IPS-15b (cell line): Measurements from ENCODE around the gene ST3GAL6.
"Not testable (repeated sequence)": the region's sequence is repeated elsewhere in the genome, so short reads cannot be mapped to it uniquely, and the experiment has no call there.

Experiments used
- H3K27me3 ChIP-seq: one replicate; pipeline ENCODE4 v1.6.1; 2013; ENCODE audit warnings: low read length; ENCODE audit not compliant: control insufficient read depth, insufficient read depth
- H3K36me3 ChIP-seq: one replicate; pipeline ENCODE4 v1.6.1; 2013; ENCODE audit warnings: low read length; ENCODE audit not compliant: control insufficient read depth, insufficient read depth
- H3K4me1 ChIP-seq: one replicate; pipeline ENCODE4 v1.6.1; 2013; ENCODE audit warnings: mild to moderate bottlenecking, low read length; ENCODE audit not compliant: control insufficient read depth, insufficient read depth
- H3K4me3 ChIP-seq: one replicate; pipeline ENCODE4 v1.5.1; 2013; ENCODE audit warnings: low read depth, low read length
- H3K9ac ChIP-seq: one replicate; pipeline ENCODE4 v1.6.1; 2013; ENCODE audit warnings: low read depth, mild to moderate bottlenecking, low read length
- H3K9me3 ChIP-seq: one replicate; pipeline ENCODE4 v1.6.1; 2013; ENCODE audit warnings: mild to moderate bottlenecking, low read length; ENCODE audit not compliant: control insufficient read depth, insufficient read depth

The ST3GAL6 gene

DNA sequence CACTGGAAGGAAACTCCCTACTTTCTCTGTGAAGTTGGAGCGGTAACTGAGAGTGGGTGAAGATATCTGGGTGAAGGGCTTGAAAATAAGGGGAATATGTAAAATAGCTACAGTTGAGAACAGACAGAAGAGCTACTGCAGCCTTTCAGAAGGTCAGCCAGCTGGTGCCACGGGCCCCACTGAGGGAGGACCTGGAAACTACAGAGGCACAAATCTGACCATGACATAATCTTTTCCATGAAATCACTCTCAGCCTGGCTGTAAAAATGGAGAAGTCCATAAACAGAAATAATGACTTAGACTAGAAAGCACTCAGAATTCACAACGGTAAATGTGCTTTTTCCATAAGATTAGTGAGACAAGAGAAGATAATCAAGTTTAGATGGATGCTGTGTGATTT is 46.4 kb downstream of the ST3GAL6 start:
- H3K36me3 ChIP-seq: no peaks in the 10 kb centered on the region

DNA sequence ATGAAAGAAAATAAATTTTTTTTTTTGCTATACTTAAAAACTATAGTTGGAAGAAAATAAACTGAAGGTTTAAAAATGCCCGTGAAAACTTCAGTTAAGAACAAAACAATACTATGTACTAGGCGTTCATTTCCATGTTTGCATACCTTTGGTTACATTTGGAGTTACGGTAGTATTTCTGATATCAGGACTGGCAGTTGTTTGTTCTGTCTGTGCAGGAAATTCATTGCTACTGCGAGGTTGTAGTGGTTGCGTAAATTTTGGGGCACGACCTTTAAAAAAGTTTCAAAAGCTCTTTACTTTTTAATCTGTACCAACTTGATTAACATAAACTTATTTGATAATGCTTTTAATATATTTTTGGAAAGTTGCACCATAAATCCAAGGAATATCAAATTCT is 47.9 kb downstream of the ST3GAL6 start:
- no peaks in the 10 kb centered on the region for H3K36me3 ChIP-seq

More for the DNA sequence above, 46.4 kb downstream of the ST3GAL6 start:
- Histone ChIP-seq H3K4me1 (no peaks in the 10 kb centered on the region), H3K9ac (no peak overlapping the region), H3K4me3 (no peak overlapping the region), H3K9me3 (no peaks in the 10 kb centered on the region), H3K27me3 (no peaks in the 10 kb centered on the region)

DNA sequence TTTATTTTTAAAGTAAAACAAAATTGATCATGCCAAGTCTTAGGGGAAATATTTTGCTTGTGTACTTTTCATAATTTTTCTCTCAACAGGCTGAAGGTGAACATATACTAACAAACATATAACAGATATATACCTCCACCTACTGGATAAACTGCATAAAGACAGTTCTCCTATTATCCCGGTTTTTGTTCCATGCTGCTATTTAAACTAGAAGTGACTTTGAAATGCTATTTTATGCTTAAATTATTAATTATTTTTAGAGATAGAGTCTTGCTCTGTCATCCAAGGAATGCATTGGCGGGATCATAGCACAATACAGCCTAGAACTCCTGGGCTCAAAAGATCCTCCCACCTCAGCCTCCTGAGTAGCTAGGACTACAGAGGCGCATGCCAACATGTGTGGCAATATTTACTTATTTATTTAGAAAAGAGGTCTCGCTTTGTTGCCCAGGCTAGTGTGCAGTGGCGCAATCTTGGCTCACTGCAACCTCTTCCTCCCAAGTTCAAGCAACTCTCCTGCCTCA is 49.8 kb downstream of the ST3GAL6 start:
- no peaks in the 10 kb centered on the region for H3K36me3 ChIP-seq
- no peaks in the 10 kb centered on the region for H3K4me1 ChIP-seq
- no peak overlapping the region for H3K9ac ChIP-seq
- no peaks in the 10 kb centered on the region for H3K9me3 ChIP-seq
- H3K4me3 ChIP-seq: no peak overlapping the region
- H3K27me3 ChIP-seq: no peaks in the 10 kb centered on the region

More for the DNA sequence above, 47.9 kb downstream of the ST3GAL6 start:
- no peaks in the 10 kb centered on the region for H3K27me3 ChIP-seq
- no peak overlapping the region for H3K9ac ChIP-seq
- H3K4me1 ChIP-seq: no peaks in the 10 kb centered on the region
- H3K9me3 ChIP-seq: no peaks in the 10 kb centered on the region
- H3K4me3 ChIP-seq: no peak overlapping the region

DNA sequence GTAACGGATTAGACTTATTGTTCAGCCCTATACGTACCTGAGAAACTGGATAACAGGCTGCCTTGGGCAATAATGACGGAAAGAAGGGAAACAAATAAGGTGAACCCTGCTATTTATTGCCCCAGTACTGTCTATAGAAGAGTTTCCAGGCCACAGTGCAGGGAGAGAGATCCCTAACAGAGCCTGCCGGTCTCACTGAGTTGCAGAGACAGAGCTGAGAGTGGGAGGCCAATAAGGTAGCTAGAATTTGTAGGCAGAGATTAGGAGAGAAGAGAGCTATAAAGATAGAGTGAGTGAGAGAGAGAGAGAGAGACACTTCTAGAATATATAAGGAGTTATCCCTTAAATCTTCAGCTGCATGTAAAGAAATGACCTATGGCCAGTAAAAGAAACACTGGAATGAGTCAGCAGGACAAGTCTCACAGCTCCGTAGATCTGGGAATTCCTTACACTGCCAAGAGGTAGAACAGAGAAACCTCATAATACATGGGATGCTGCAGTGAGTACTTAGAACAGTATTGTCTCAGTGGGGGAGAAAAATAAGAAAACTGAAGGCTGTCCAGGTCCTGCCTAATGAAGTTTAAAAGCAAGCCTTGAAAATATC is 51.8 kb downstream of the ST3GAL6 start:
- no peak overlapping the region for H3K9ac ChIP-seq
- H3K27me3 ChIP-seq: no peaks in the 10 kb centered on the region
- no peaks in the 10 kb centered on the region for H3K36me3 ChIP-seq
- no peaks in the 10 kb centered on the region for H3K4me1 ChIP-seq
- H3K4me3 ChIP-seq: no peak overlapping the region
- H3K9me3 ChIP-seq: no peaks in the 10 kb centered on the region

DNA sequence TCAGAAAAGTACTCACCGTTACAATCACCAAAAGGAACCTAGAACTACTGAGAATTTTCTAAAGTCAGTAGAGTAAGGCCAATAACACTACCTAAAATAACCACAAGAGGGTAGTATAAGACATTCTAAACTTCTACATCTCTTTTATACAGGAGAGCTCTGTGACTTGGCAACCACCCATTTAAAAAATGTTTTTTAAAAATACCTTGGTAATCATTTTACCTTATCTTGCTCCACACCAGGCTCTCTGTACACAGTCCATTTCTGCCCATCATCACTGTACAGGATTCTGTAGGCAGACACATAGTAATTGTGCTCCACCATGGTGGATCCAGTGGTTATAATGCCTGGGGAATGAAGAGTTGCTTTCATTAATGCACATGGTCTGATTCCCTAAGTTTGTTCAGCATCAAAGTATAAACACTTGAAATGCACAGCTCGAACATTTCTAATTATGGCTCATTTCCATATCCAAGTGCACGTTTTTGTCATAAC is 54.5 kb downstream of the ST3GAL6 start:
- Histone ChIP-seq H3K27me3 (no peaks in the 10 kb centered on the region), H3K9me3 (no peaks in the 10 kb centered on the region), H3K4me1 (no peaks in the 10 kb centered on the region), H3K9ac (no peak overlapping the region), H3K36me3 (no peaks in the 10 kb centered on the region), H3K4me3 (no peak overlapping the region)

DNA sequence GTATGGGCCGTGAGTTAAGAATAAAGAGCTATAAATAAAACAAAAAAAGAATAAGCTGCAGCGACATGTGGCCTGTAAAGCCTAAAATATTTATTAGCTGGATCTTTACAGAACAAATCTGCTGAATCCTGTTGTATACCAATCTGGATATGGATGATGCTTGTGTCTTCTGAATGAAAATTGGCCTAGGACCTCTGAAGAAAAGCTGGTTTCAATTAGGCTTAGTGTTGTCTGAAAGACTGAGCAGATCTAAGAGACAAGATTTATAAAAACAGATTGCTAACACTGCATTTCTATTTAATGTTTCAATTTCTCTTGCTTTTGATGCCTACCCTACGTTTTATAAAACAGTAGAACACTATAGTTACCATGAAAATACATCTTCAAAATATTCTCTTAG is 57.9 kb downstream of the ST3GAL6 start:
- Histone ChIP-seq H3K36me3 (no peaks in the 10 kb centered on the region), H3K27me3 (no peaks in the 10 kb centered on the region), H3K4me1 (no peaks in the 10 kb centered on the region), H3K9me3 (no peaks in the 10 kb centered on the region), H3K4me3 (no peak overlapping the region), H3K9ac (no peak overlapping the region)

DNA sequence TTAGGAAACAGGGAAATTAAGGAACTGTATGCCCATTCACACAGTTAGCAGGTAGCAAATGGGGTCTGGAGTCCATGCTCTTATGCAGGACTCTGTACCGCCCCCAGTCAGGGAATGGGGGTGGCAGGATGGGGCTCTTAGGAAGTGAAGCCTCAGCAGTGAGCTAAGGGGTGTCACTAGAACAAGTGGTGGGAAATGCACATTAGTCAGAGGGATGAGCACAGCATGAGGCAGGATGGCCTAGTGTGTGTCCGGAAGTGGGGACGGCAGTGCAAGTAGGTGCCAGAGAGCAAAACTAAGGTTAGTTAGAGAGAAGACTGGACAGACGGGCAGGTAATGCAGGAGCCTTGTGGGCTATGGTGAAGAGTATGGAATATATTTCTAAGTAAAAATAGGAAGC is 60.7 kb downstream of the ST3GAL6 start:
- Histone ChIP-seq H3K9ac (no peak overlapping the region), H3K9me3 (no peaks in the 10 kb centered on the region), H3K27me3 (no peaks in the 10 kb centered on the region), H3K4me3 (no peak overlapping the region), H3K36me3 (no peaks in the 10 kb centered on the region), H3K4me1 (no peaks in the 10 kb centered on the region)

DNA sequence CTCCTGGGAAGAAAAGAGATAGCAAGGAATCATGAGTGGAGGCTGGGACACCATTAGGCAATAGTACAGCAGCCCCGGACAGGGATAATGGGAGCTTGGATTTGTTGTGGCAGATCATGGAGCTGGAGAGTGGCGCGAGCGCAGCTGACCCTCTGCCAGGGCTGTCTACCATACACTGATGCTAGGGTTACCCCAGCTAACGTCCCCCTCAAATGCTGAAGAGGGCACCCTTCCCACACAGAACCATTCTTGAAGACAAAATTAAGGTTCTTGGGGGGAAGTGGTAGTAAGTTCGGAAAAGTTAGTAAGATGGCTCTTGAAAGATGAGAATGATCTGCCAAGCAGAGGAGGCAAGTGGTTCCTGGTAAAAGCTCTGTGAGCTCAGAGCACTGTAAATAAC is 61.1 kb downstream of the ST3GAL6 start:
- H3K36me3 ChIP-seq: no peaks in the 10 kb centered on the region
- H3K4me1 ChIP-seq: no peaks in the 10 kb centered on the region
- no peak overlapping the region for H3K9ac ChIP-seq
- no peaks in the 10 kb centered on the region for H3K27me3 ChIP-seq
- no peaks in the 10 kb centered on the region for H3K9me3 ChIP-seq
- no peak overlapping the region for H3K4me3 ChIP-seq

DNA sequence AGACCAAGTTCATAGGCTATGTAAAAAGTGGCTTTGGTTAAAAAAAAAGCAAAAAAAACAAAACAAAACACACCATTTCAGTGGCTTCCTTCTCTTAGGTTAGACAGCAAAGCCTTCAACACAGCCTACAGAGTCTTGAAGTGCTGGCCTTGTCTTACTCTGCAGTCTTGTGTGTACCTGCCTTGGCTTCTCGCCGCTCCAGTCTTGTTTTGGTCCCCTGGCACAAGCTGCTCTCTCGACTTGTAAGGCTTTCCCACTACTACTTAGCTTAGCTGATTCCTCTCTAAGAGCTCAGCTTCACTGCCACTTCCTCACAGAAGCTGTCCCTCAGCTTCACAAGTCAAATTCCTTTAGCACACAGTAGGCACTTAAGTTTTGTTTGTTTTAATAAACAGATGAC is 63.0 kb downstream of the ST3GAL6 start:
- H3K9ac ChIP-seq: no peak overlapping the region
- no peaks in the 10 kb centered on the region for H3K27me3 ChIP-seq
- H3K36me3 ChIP-seq: no peaks in the 10 kb centered on the region
- H3K4me1 ChIP-seq: no peaks in the 10 kb centered on the region
- no peak overlapping the region for H3K4me3 ChIP-seq
- no peaks in the 10 kb centered on the region for H3K9me3 ChIP-seq

DNA sequence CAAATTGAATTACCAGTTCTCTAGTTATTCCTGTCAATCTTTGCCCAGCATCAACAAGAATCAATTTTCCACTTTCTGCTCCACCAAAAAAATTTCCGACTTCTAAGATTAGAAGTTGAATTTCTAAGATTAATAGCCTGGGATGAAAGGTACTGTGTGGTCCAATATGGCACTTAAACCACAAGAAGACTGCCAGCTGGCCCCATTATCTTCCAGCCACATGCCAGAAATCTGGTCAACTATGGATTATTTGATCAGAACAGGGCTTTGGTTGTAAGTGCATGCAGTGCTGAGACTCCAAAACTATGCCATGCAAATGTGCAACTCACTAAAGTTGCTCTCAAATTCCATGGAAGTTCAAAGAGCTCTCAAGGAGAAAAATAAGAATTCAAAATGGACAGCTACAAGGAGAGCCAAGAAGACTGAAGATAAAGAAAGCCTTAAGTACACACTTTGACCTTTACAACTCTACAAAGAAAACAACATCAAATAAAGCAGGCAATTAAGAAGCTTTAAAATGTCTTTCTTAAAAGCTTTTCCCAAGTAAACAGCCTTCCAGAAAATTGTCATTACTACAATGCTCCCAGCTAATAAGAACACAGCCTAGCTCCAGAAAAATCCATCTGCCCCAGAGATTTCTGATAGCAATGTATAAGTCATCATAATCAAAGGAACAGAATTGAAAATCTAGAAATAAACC is 64.2 kb downstream of the ST3GAL6 start:
- H3K9me3 ChIP-seq: no peaks in the 10 kb centered on the region
- no peak overlapping the region for H3K4me3 ChIP-seq
- no peak overlapping the region for H3K9ac ChIP-seq
- H3K4me1 ChIP-seq: no peaks in the 10 kb centered on the region
- no peaks in the 10 kb centered on the region for H3K36me3 ChIP-seq
- no peaks in the 10 kb centered on the region for H3K27me3 ChIP-seq

DNA sequence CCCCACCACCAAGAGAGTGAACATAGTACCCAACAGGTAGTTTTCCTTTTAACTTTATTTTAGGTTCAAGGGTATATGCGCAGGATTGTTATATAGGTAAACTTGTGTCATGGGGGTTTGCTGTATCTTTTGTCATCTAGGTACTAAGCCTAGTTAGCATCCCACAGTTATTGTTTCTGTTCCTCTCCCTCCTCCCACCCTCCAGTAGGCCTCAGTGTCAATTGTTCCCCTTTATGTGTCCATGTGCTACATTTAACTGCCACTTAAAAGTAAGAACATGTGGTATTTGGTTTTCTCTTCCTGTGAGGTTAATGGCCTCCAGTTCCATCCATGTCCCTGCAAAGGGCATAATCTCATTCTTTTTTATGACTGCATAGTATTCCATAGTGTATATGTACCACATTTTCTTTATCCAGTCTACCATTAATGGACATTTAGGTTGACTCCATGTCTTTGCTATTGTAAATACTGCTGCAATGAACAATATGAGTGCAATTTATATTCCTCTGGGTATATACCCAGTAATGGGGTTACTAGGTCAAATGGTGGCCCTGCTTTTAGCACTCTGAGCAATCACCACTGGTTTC is 66.2 kb downstream of the ST3GAL6 start:
- Histone ChIP-seq H3K36me3 (no peaks in the 10 kb centered on the region), H3K9me3 (no peaks in the 10 kb centered on the region), H3K4me3 (no peak overlapping the region), H3K4me1 (no peaks in the 10 kb centered on the region), H3K9ac (no peak overlapping the region), H3K27me3 (no peaks in the 10 kb centered on the region)

DNA sequence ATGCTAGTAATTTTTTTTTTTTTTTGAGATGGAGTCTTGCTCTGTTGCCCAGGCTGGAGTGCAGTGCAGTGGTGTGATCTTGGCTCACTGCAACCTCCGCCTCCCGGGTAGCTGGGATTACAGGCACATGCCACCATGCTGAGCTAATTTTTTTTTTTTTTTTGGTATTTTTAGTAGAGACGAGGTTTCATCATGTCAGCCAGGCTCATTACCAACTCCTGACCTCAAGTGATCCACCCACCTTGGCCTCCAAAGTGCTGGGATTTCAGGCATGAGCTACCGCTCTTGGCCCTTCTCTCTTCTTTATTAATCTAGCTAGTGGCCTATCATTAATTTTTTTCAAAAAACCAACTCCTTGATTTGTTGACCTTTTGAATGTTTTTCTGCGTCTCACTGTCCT is 67.9 kb downstream of the ST3GAL6 start:
- not testable (repeated sequence) for H3K4me3 ChIP-seq, H3K36me3 ChIP-seq, H3K4me1 ChIP-seq, H3K9ac ChIP-seq, H3K27me3 ChIP-seq, H3K9me3 ChIP-seq
